Right lung (tissue), 10 donors: Measurements from ENCODE around the gene PRAMEF10. TPM values are rescaled to one million over a fixed set of nuclear protein-coding genes. Genes with fewer than 3 reads are reported as not detected.
"Not testable (repeated sequence)": the region's sequence is repeated elsewhere in the genome, so short reads cannot be mapped to it uniquely, and the experiment has no call there.

Experiments
- DNase-seq, 2 donors: peaks; one replicate each; pipeline ENCODE4 v3.0.0-alpha.2; 2013
- long read RNA-seq, 8 donors: transcript quantifications; one replicate each; lab custom pipeline, GENCODE V29; 2026
- polyA plus RNA-seq, 5 donors: library from polyadenylated mRNA; unstranded; fragments of 120-200 nt; gene quantifications; one replicate each; pipeline versions ENCODE4 v1.2.1 to v1.2.3, GENCODE V29; 2013; ENCODE audit warnings: inconsistent platforms in 1 of 5, low replicate concordance in 1 of 5; ENCODE audit not compliant: insufficient read length in 5 of 5, insufficient read depth in 1 of 5

PRAMEF10 gene
- polyA plus RNA-seq = not detected
- long read RNA-seq, donor 1 = 0 reads
- long read RNA-seq, donor 2 = 0 reads
- long read RNA-seq, donor 3 = 0 reads
- long read RNA-seq, donor 4 = 0 reads
- long read RNA-seq, donor 5 = 0 reads
- long read RNA-seq, donor 6 = 0 reads
- long read RNA-seq, donor 7 = 0 reads
- long read RNA-seq, donor 8 = 0 reads

- DNase-seq = not testable (repeated sequence)
Observed at GRCh38 chr1:12898170-12898569, at the start of gene PRAMEF10. TSS of gene PRAMEF10 (minus strand) at chr1:12898270. CDS start at chr1:12895847, 2,423 bp downstream.

GRCh38 chr1:12947480-12947879 lies 49.4 kb upstream of the PRAMEF10 start, which contains the start of gene PRAMEF6:
TSS of gene PRAMEF6 (minus strand) at chr1:12947580. CDS start at chr1:12942518, 5,062 bp downstream.
- not testable (repeated sequence) for DNase-seq

GRCh38 chr1:12924368-12924767 lies 26.3 kb upstream of the PRAMEF10 start:
- DNase-seq = not testable (repeated sequence)

GRCh38 chr1:12921749-12922148 lies 23.7 kb upstream of the PRAMEF10 start:
- DNase-seq = not testable (repeated sequence)

- not testable (repeated sequence) for DNase-seq
Observed at GRCh38 chr1:12916310-12916709, 18.2 kb upstream of the PRAMEF10 start, which contains the start of gene PRAMEF7. TSS of gene PRAMEF7 (plus strand) at chr1:12916610. CDS start at chr1:12917693, 1,083 bp downstream.

- DNase-seq = not testable (repeated sequence)
Observed at GRCh38 chr1:12903793-12904572, 5.9 kb upstream of the PRAMEF10 start.

- DNase-seq = not testable (repeated sequence)
Observed at GRCh38 chr1:12899186-12899585, 1.1 kb upstream of the PRAMEF10 start.

GRCh38 chr1:12886101-12886500 lies 12.0 kb downstream of the PRAMEF10 start, which contains the start of gene PRAMEF4:
TSS of gene PRAMEF4 (minus strand) at chr1:12886201. CDS start at chr1:12883394, 2,807 bp downstream.
- DNase-seq = not testable (repeated sequence)

GRCh38 chr1:12878453-12878852 lies 19.6 kb downstream of the PRAMEF10 start:
- not testable (repeated sequence) for DNase-seq

GRCh38 chr1:12863131-12863880 lies 34.8 kb downstream of the PRAMEF10 start:
- DNase-seq = not testable (repeated sequence)

- DNase-seq = not testable (repeated sequence)
Observed at GRCh38 chr1:12856786-12857185, 41.3 kb downstream of the PRAMEF10 start, which contains the start of gene PRAMEF2. TSS of gene PRAMEF2 (plus strand) at chr1:12857086. CDS start at chr1:12859010, 1,924 bp downstream.

GRCh38 chr1:12851779-12852178 lies 46.3 kb downstream of the PRAMEF10 start:
- no peak for DNase-seq

GRCh38 chr1:12848620-12849019 lies 49.5 kb downstream of the PRAMEF10 start, which contains the start of gene HNRNPCL1:
TSS of gene HNRNPCL1 (minus strand) at chr1:12848720. CDS start at chr1:12848289, 431 bp downstream.
- DNase-seq = not testable (repeated sequence)

Other genes starting within 250 kb of the PRAMEF10 start
- not detected for gene AADACL3, start 182.2 kb downstream of the PRAMEF10 start, polyA plus RNA-seq
- gene CFAP107, start 152.1 kb downstream of the PRAMEF10 start, polyA plus RNA-seq = 1 to 10 TPM in 4 of 5 donors, under 1 TPM in 1; 0.26 to 3.0 (median 1.7) TPM
- not detected for gene PRAMEF12, start 124.5 kb downstream of the PRAMEF10 start, polyA plus RNA-seq
- gene PRAMEF1, start 106.9 kb downstream of the PRAMEF10 start, polyA plus RNA-seq = not detected
- gene PRAMEF11, start 66.9 kb downstream of the PRAMEF10 start, polyA plus RNA-seq = not detected
- under 1 TPM in 3 of 5 donors, not detected in 2; 0.15 to 0.28 (median 0.23) TPM for gene HNRNPCL1, start 49.5 kb downstream of the PRAMEF10 start, polyA plus RNA-seq
- gene PRAMEF2, start 41.2 kb downstream of the PRAMEF10 start, polyA plus RNA-seq = not detected
- gene PRAMEF4, start 12.1 kb downstream of the PRAMEF10 start, polyA plus RNA-seq = not detected
- not detected for gene PRAMEF7, start 18.3 kb upstream of the PRAMEF10 start, polyA plus RNA-seq
- not detected for gene PRAMEF6, start 49.3 kb upstream of the PRAMEF10 start, polyA plus RNA-seq
- not detected for gene PRAMEF27, start 158.3 kb upstream of the PRAMEF10 start, polyA plus RNA-seq
- gene HNRNPCL3, start 162.5 kb upstream of the PRAMEF10 start, polyA plus RNA-seq = not detected
- gene PRAMEF25, start 172.5 kb upstream of the PRAMEF10 start, polyA plus RNA-seq = not detected
- gene HNRNPCL2, start 218.6 kb upstream of the PRAMEF10 start, polyA plus RNA-seq = under 1 TPM in 4 of 5 donors, not detected in 1; 0.16 to 0.26 (median 0.23) TPM